WTC11 (cell line): ENCODE data around the gene PKDCC. TPM values are rescaled to one million over a fixed set of nuclear protein-coding genes. Genes with fewer than 3 reads are reported as not detected.
A peak's percentile ranks its signal among the peaks of the same experiment; 100 is the strongest.

Experiments used
- ATAC-seq: fragments of 200-7000 bp; cut with Tn5 transposase; 2 replicates; pipeline ENCODE4 v1.10.0; 2021; ENCODE audit warnings: mild to moderate bottlenecking, moderate library complexity
- Bru-seq: library from RNA; stranded (reverse); fragments of 400-500 nt; gene quantifications from one replicate; lab custom pipeline; 2021; lab: Mats Ljungman, UMichigan
- CTCF ChIA-PET: fragments of 300-600 bp; sonication (Branson Sonifier 250); formaldehyde crosslinking; loops from one replicate; lab custom pipeline; 2021; ENCODE audit warnings: antibody characterized with exemption; lab: Charles Lee
- POLR2A ChIA-PET: fragments of 350-600 bp; sonication (Branson Sonifier 250); formaldehyde crosslinking; loops from one replicate; lab custom pipeline; 2021; ENCODE audit warnings: antibody characterized with exemption; lab: Charles Lee
- DNase-seq: peaks from one replicate; pipeline ENCODE4 v3.0.0; 2021; ENCODE audit warnings: low spot score
- H3K27ac Mint-ChIP-seq: 2 replicates; pipeline ENCODE4 v1.8.0; 2021; ENCODE audit warnings: mixed read lengths
- H3K27me3 Mint-ChIP-seq: 2 replicates; pipeline ENCODE4 v1.8.0; 2021; ENCODE audit warnings: low read depth, mild to moderate bottlenecking, moderate library complexity, mixed read lengths
- H3K36me3 Mint-ChIP-seq: 2 replicates; pipeline ENCODE4 v1.8.0; 2021; ENCODE audit warnings: mixed read lengths
- H3K4me1 Mint-ChIP-seq: 2 replicates; pipeline ENCODE4 v1.8.0; 2022; ENCODE audit warnings: mixed read lengths
- H3K4me3 Mint-ChIP-seq: 2 replicates; pipeline ENCODE4 v1.8.0; 2021; ENCODE audit warnings: mild to moderate bottlenecking, moderate library complexity, mixed read lengths
- H3K9me3 Mint-ChIP-seq: 2 replicates; pipeline ENCODE4 v1.8.0; 2021; ENCODE audit warnings: mixed read lengths
- ERG ChIP-seq: fragments of 250-450 bp; sonication (Bioruptor Pico); IDR thresholded peaks from 2 replicates; pipeline ENCODE4 v1.8.0; 2021; ENCODE audit warnings: mild to moderate bottlenecking
- FOXK1 ChIP-seq: sonication (generic); formaldehyde crosslinking; IDR thresholded peaks from 2 replicates; pipeline ENCODE4 v1.8.0; 2022; ENCODE audit warnings: mild to moderate bottlenecking, moderate library complexity, missing genetic modification reagents
- GABPB1 ChIP-seq: sonication (generic); formaldehyde crosslinking; IDR thresholded peaks from 2 replicates; pipeline ENCODE4 v1.8.1; 2023; ENCODE audit warnings: mild to moderate bottlenecking, missing genetic modification reagents
- KAT7 ChIP-seq: sonication (generic); formaldehyde crosslinking; IDR thresholded peaks from 2 replicates; pipeline ENCODE4 v1.8.1; 2023; ENCODE audit warnings: missing genetic modification reagents, mild to moderate bottlenecking, borderline replicate concordance
- MLX ChIP-seq: sonication (generic); formaldehyde crosslinking; IDR thresholded peaks from 2 replicates; pipeline ENCODE4 v1.8.1; 2023; ENCODE audit warnings: mild to moderate bottlenecking, missing genetic modification reagents, moderate library complexity
- SP1 ChIP-seq: sonication (generic); formaldehyde crosslinking; conservative IDR thresholded peaks from 2 replicates; pipeline ENCODE4 v1.8.1; 2022; ENCODE audit warnings: missing genetic modification reagents
- ZBTB21 ChIP-seq: sonication (generic); formaldehyde crosslinking; IDR thresholded peaks from 2 replicates; pipeline ENCODE4 v1.8.1; 2023; ENCODE audit warnings: mild to moderate bottlenecking, missing genetic modification reagents, borderline replicate concordance
- ZNF423 ChIP-seq: fragments of 250-450 bp; sonication (Bioruptor Pico); IDR thresholded peaks from 2 replicates; pipeline ENCODE4 v2.1.2; 2022; ENCODE audit warnings: mild to moderate bottlenecking, moderate library complexity
- long read RNA-seq, 3 experiments: library from RNA in 1 of 3; library from capped mRNA in 1 of 3; library from polyadenylated mRNA in 1 of 3; unstranded in 2 of 3; stranded (forward) in 1 of 3; transcript quantifications; one replicate each; pipeline ENCODE4 v2.0.0, GENCODE V29; 2021
- total RNA-seq: library from RNA; stranded (reverse); gene quantifications from 3 replicates; pipeline ENCODE4 v1.2.3, GENCODE V29; 2021
- TF ChIP-seq, protein P1 (sequence below): sonication (generic); formaldehyde crosslinking; IDR thresholded peaks from 2 replicates; pipeline ENCODE4 v1.8.1; 2023; ENCODE audit warnings: mild to moderate bottlenecking, moderate library complexity, missing genetic modification reagents
- TF ChIP-seq, protein P2 (sequence below): sonication (generic); formaldehyde crosslinking; IDR thresholded peaks from 2 replicates; pipeline ENCODE4 v1.8.0; 2022; ENCODE audit warnings: mild to moderate bottlenecking, missing genetic modification reagents
- TF ChIP-seq, protein P3 (sequence below): sonication (generic); formaldehyde crosslinking; IDR thresholded peaks from 2 replicates; pipeline ENCODE4 v1.8.0; 2022; ENCODE audit warnings: missing genetic modification reagents
- TF ChIP-seq, protein P4 (sequence below): sonication (generic); formaldehyde crosslinking; conservative IDR thresholded peaks from 2 replicates; pipeline ENCODE4 v1.8.1; 2023; ENCODE audit warnings: mild to moderate bottlenecking, low read depth, missing genetic modification reagents, moderate library complexity

Gene PKDCC
- 15.1 to 27.3 TPM (median 15.6 TPM) in 3 replicates for total RNA-seq
- percentile 58 among the genes with signal in this experiment for Bru-seq, nascent RNA
- long read RNA-seq, experiment 1, transcript PKDCC-201 (7 exons, 2,502 nt), result major isoform, 90 of 101 reads
- long read RNA-seq, experiment 1, partial matches to known transcripts, result 0 of 101 reads
- long read RNA-seq, experiment 1, other reads (novel, unspliced or antisense), result 10 of 101 reads
- long read RNA-seq, experiment 2, transcript PKDCC-201 (7 exons, 2,502 nt), result major isoform, 9 of 14 reads
- long read RNA-seq, experiment 2, partial matches to known transcripts, result 2 of 14 reads
- long read RNA-seq, experiment 2, other reads (novel, unspliced or antisense), result 3 of 14 reads
- long read RNA-seq, experiment 3, result 0 reads

- H3K4me1 Mint-ChIP-seq, result peaks cover 72% of the 10 kb centered on the region
- CTCF ChIA-PET, result interaction anchor here (0.5 to 6.7 kb wide), 12 partner anchors 19 to 194 kb away, joined by 3 to 75 read pairs (median 6); no protein-coding TSS in a partner anchor
- TF ChIP-seq SP1 (peak; percentile 63), KAT7 (CRISPR knock-in tag) (0 out of 2 replicates have a peak, but pooled peaks have one; percentile 49), ZBTB21 (CRISPR knock-in tag) (no peak), ZNF423 (CRISPR knock-in tag) (peak; percentile 28; the same call in 1 of the 2 replicates), GABPB1 (CRISPR knock-in tag) (0 out of 2 replicates have a peak, but pooled peaks have one; percentile 19)
- TF ChIP-seq, protein P1, sequence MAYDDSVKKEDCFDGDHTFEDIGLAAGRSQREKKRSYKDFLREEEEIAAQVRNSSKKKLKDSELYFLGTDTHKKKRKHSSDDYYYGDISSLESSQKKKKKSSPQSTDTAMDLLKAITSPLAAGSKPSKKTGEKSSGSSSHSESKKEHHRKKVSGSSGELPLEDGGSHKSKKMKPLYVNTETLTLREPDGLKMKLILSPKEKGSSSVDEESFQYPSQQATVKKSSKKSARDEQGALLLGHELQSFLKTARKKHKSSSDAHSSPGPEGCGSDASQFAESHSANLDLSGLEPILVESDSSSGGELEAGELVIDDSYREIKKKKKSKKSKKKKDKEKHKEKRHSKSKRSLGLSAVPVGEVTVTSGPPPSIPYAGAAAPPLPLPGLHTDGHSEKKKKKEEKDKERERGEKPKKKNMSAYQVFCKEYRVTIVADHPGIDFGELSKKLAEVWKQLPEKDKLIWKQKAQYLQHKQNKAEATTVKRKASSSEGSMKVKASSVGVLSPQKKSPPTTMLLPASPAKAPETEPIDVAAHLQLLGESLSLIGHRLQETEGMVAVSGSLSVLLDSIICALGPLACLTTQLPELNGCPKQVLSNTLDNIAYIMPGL (CRISPR knock-in tag), result 0 out of 2 replicates have a peak, but pooled peaks have one; percentile 32
- H3K27me3 Mint-ChIP-seq, result peaks cover 20% of the 10 kb centered on the region
- H3K4me3 Mint-ChIP-seq, result peak within 1 kb of the TSS; percentile 79
- H3K27ac Mint-ChIP-seq, result peak within 1 kb of the TSS; percentile 80; the same call in 1 of the 2 replicates
- no peaks in the 10 kb centered on the region for H3K9me3 Mint-ChIP-seq
- no peaks in the 10 kb centered on the region for H3K36me3 Mint-ChIP-seq
- POLR2A ChIA-PET, result interaction anchor here (0.6 to 3.5 kb wide), 12 partner anchors 17 to 241 kb away, joined by 3 to 28 read pairs (median 6); no protein-coding TSS in a partner anchor
- peak; percentile 85 for DNase-seq
- peak; percentile 66 for ATAC-seq
These were observed at the start of gene PKDCC for GRCh38 chr2:42047488-42048298. PKDCC (plus strand) TSS chr2:42048021; CDS start chr2:42048200, 179 bp downstream.

DNA sequence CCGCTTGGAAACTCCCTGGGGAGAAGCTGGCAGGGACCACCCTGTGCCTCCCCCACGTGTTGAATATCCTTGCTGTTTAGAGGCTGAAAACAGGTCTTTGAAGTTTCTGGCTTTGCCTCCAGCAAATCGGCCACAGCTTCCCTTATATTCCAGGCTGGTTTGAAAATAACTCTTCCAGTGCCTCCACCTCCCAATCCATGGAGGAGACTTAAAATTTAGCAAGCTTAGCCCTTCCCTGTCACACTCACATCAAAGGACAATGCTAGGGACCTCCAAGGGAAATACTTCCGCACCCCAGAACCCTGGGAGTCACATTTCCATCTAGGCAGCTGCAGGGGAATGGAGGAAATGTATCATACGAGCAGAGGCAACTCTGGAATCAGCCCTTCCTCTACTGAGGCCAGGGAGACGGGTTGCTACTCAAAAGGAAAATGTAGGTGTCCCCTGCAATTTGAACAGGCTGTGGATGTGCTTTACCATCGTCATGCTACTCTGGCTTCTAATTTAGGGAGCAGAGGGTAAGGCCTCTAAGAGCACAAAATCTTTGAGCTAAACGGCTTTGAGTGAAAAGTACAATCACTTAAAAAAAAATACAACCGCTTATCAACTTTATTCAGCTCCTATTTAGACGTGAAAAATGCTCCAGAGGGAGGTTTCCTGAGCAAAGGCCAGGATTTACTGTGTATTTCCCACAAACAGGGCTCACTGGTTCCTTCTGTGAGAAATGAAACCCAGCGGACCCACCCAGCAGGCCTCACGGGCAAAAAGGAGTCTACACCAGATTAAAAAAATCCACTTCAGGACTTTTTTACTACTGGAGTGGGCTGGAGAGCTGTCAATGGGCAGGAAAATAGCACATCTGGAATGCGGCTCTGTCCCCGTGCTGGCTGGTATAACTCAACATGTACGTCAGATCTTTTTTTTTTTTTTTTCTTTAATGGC is 49.4 kb upstream of the PKDCC start:
- CTCF ChIA-PET, result interaction anchor here (2.0 kb wide), 1 partner anchor 43 kb away, joined by 7 read pairs; no protein-coding TSS in a partner anchor
- Mint-ChIP-seq H3K4me3 (no peak overlapping the region), H3K27ac (no peak overlapping the region), H3K36me3 (peaks cover 7% of the 10 kb centered on the region), H3K9me3 (peaks cover 11% of the 10 kb centered on the region), H3K27me3 (peaks cover 10% of the 10 kb centered on the region), H3K4me1 (peaks cover 21% of the 10 kb centered on the region)
- ATAC-seq, result peak; percentile 47; the same call in 1 of the 2 replicates
- DNase-seq, result no peak
- no peak for TF ChIP-seq GABPB1 (CRISPR knock-in tag)
- TF ChIP-seq MLX (CRISPR knock-in tag), result no peak
- POLR2A ChIA-PET, result interaction anchor here (0.9 to 1.5 kb wide), 3 partner anchors 13 to 50 kb away, joined by 3 to 4 read pairs (median 4); no protein-coding TSS in a partner anchor

GRCh38 chr2:41999128-41999480 is 48.7 kb upstream of the PKDCC start:
- no peak overlapping the region for H3K27ac Mint-ChIP-seq
- peaks cover 21% of the 10 kb centered on the region for H3K4me1 Mint-ChIP-seq
- TF ChIP-seq, protein P2, sequence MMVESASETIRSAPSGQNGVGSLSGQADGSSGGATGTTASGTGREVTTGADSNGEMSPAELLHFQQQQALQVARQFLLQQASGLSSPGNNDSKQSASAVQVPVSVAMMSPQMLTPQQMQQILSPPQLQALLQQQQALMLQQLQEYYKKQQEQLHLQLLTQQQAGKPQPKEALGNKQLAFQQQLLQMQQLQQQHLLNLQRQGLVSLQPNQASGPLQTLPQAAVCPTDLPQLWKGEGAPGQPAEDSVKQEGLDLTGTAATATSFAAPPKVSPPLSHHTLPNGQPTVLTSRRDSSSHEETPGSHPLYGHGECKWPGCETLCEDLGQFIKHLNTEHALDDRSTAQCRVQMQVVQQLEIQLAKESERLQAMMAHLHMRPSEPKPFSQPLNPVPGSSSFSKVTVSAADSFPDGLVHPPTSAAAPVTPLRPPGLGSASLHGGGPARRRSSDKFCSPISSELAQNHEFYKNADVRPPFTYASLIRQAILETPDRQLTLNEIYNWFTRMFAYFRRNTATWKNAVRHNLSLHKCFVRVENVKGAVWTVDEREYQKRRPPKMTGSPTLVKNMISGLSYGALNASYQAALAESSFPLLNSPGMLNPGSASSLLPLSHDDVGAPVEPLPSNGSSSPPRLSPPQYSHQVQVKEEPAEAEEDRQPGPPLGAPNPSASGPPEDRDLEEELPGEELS (CRISPR knock-in tag), result no peak
- TF ChIP-seq FOXK1 (CRISPR knock-in tag) (no peak), ERG (CRISPR knock-in tag) (no peak), ZNF423 (CRISPR knock-in tag) (no peak)
- TF ChIP-seq, protein P3, sequence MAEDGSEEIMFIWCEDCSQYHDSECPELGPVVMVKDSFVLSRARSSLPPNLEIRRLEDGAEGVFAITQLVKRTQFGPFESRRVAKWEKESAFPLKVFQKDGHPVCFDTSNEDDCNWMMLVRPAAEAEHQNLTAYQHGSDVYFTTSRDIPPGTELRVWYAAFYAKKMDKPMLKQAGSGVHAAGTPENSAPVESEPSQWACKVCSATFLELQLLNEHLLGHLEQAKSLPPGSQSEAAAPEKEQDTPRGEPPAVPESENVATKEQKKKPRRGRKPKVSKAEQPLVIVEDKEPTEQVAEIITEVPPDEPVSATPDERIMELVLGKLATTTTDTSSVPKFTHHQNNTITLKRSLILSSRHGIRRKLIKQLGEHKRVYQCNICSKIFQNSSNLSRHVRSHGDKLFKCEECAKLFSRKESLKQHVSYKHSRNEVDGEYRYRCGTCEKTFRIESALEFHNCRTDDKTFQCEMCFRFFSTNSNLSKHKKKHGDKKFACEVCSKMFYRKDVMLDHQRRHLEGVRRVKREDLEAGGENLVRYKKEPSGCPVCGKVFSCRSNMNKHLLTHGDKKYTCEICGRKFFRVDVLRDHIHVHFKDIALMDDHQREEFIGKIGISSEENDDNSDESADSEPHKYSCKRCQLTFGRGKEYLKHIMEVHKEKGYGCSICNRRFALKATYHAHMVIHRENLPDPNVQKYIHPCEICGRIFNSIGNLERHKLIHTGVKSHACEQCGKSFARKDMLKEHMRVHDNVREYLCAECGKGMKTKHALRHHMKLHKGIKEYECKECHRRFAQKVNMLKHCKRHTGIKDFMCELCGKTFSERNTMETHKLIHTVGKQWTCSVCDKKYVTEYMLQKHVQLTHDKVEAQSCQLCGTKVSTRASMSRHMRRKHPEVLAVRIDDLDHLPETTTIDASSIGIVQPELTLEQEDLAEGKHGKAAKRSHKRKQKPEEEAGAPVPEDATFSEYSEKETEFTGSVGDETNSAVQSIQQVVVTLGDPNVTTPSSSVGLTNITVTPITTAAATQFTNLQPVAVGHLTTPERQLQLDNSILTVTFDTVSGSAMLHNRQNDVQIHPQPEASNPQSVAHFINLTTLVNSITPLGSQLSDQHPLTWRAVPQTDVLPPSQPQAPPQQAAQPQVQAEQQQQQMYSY (CRISPR knock-in tag), result no peak
- TF ChIP-seq, protein P4, sequence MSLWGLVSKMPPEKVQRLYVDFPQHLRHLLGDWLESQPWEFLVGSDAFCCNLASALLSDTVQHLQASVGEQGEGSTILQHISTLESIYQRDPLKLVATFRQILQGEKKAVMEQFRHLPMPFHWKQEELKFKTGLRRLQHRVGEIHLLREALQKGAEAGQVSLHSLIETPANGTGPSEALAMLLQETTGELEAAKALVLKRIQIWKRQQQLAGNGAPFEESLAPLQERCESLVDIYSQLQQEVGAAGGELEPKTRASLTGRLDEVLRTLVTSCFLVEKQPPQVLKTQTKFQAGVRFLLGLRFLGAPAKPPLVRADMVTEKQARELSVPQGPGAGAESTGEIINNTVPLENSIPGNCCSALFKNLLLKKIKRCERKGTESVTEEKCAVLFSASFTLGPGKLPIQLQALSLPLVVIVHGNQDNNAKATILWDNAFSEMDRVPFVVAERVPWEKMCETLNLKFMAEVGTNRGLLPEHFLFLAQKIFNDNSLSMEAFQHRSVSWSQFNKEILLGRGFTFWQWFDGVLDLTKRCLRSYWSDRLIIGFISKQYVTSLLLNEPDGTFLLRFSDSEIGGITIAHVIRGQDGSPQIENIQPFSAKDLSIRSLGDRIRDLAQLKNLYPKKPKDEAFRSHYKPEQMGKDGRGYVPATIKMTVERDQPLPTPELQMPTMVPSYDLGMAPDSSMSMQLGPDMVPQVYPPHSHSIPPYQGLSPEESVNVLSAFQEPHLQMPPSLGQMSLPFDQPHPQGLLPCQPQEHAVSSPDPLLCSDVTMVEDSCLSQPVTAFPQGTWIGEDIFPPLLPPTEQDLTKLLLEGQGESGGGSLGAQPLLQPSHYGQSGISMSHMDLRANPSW (CRISPR knock-in tag), result no peak

More at GRCh38 chr2:41999128-41999480, 48.7 kb upstream of the PKDCC start:
- ChIA-PET POLR2A (interaction anchor here (0.9 to 1.5 kb wide), 2 partner anchors 47 to 51 kb away, joined by 4 read pairs; no protein-coding TSS in a partner anchor), CTCF (interaction anchor here (2.0 kb wide), 1 partner anchor 42 kb away, joined by 7 read pairs; no protein-coding TSS in a partner anchor)
- no peak for DNase-seq
- Mint-ChIP-seq H3K9me3 (peaks cover 13% of the 10 kb centered on the region), H3K27me3 (peaks cover 10% of the 10 kb centered on the region), H3K36me3 (peaks cover 10% of the 10 kb centered on the region), H3K4me3 (no peak overlapping the region)
- no peak for ATAC-seq
